ENCODE data around the gene PIK3R4. TPM values are rescaled to one million over a fixed set of nuclear protein-coding genes. Genes with fewer than 3 reads are reported as not detected.
A peak's percentile ranks its signal among the peaks of the same experiment; 100 is the strongest.

PIK3R4 gene
- total RNA-seq, 2 experiments from 2014 or later: 13.7 to 14.5 TPM

- H3K4me3 Mint-ChIP-seq: no peak overlapping the region
- peaks cover 88% of the 10 kb centered on the region for H3K36me3 Mint-ChIP-seq (ENCODE audit: low read depth)
- CTCF ChIA-PET: interaction anchor here (1.1 kb wide), 1 partner anchor 32 kb away, joined by 3 read pairs; no protein-coding TSS in a partner anchor
- H3K9me3 Mint-ChIP-seq: no peaks in the 10 kb centered on the region
- Histone ChIP-seq H3K4me1 (ENCODE audit: insufficient read depth, low read length) (no peaks in the 10 kb centered on the region), H3K27ac (ENCODE audit: low read depth in 1 of 2, low read length in 2 of 2) (no peak overlapping the region), H3K36me3 (ENCODE audit: insufficient read depth, low read length) (peaks cover 27% of the 10 kb centered on the region), H3K27me3 (ENCODE audit: control insufficient read depth in 1 of 2, insufficient read depth in 2 of 2, low read length in 2 of 2) (no peaks in the 10 kb centered on the region), H3K9me3 (ENCODE audit: control insufficient read depth in 1 of 2, insufficient read depth in 1 of 2, low read length in 2 of 2) (no peaks in the 10 kb centered on the region), H3K4me3 (ENCODE audit: low read length) (no peak overlapping the region)
- no peaks in the 10 kb centered on the region for H3K4me1 Mint-ChIP-seq (ENCODE audit: low read depth)
- POLR2A ChIA-PET: no interaction called here
- no peak for TF ChIP-seq CTCF (IDR thresholded peaks at IDR 0.05)
- H3K27me3 Mint-ChIP-seq: no peaks in the 10 kb centered on the region
- no peak for DNase-seq
- H3K27ac Mint-ChIP-seq: no peak overlapping the region
- no peak for ATAC-seq (ENCODE audit: poor library complexity)
- intact Hi-C loops (cut with DNase I, micrococcal nuclease): no loop called here
Measured at GRCh38 chr3:130711565-130712324, 34.9 kb downstream of the PIK3R4 start.

GRCh38 chr3:130709671-130710070 is 37.0 kb downstream of the PIK3R4 start:
- Mint-ChIP-seq H3K4me1 (ENCODE audit: low read depth) (no peaks in the 10 kb centered on the region), H3K27me3 (no peaks in the 10 kb centered on the region), H3K9me3 (no peaks in the 10 kb centered on the region), H3K27ac (no peak overlapping the region), H3K36me3 (ENCODE audit: low read depth) (peaks cover 84% of the 10 kb centered on the region), H3K4me3 (no peak overlapping the region)
- ChIA-PET POLR2A (no interaction called here), CTCF (no interaction called here)
- Histone ChIP-seq H3K27ac (ENCODE audit: low read depth in 1 of 2, low read length in 2 of 2) (no peak overlapping the region), H3K4me3 (ENCODE audit: low read length) (no peak overlapping the region), H3K27me3 (ENCODE audit: control insufficient read depth in 1 of 2, insufficient read depth in 2 of 2, low read length in 2 of 2) (no peaks in the 10 kb centered on the region), H3K9me3 (ENCODE audit: control insufficient read depth in 1 of 2, insufficient read depth in 1 of 2, low read length in 2 of 2) (no peaks in the 10 kb centered on the region), H3K4me1 (ENCODE audit: insufficient read depth, low read length) (no peaks in the 10 kb centered on the region), H3K36me3 (ENCODE audit: insufficient read depth, low read length) (peaks cover 26% of the 10 kb centered on the region)
- no peak for TF ChIP-seq CTCF (IDR thresholded peaks at IDR 0.05)
- no peak for ATAC-seq (ENCODE audit: poor library complexity)
- no peak for DNase-seq
- intact Hi-C loops (cut with DNase I, micrococcal nuclease): no loop called here

- ChIA-PET CTCF (no interaction called here), POLR2A (no interaction called here)
- DNase-seq (peak in 3 of 14 experiments; percentile 5 to 8 (median 7)), ATAC-seq (ENCODE audit: poor library complexity) (no peak)
- no peak overlapping the region for H3K4me3 ChIP-seq (ENCODE audit: low read length)
- Mint-ChIP-seq H3K27me3 (no peaks in the 10 kb centered on the region), H3K4me1 (ENCODE audit: low read depth) (no peaks in the 10 kb centered on the region), H3K4me3 (no peak overlapping the region), H3K9me3 (no peaks in the 10 kb centered on the region), H3K27ac (no peak overlapping the region), H3K36me3 (ENCODE audit: low read depth) (peaks cover 83% of the 10 kb centered on the region)
- H3K27ac ChIP-seq (ENCODE audit: low read depth in 1 of 2, low read length in 2 of 2): no peak overlapping the region
- no peak for TF ChIP-seq CTCF (IDR thresholded peaks at IDR 0.05)
- no peaks in the 10 kb centered on the region for H3K4me1 ChIP-seq (ENCODE audit: insufficient read depth, low read length)
- no peaks in the 10 kb centered on the region for H3K9me3 ChIP-seq (ENCODE audit: control insufficient read depth in 1 of 2, insufficient read depth in 1 of 2, low read length in 2 of 2)
- peaks cover 33% of the 10 kb centered on the region for H3K36me3 ChIP-seq (ENCODE audit: insufficient read depth, low read length)
- H3K27me3 ChIP-seq (ENCODE audit: control insufficient read depth in 1 of 2, insufficient read depth in 2 of 2, low read length in 2 of 2): no peaks in the 10 kb centered on the region
- intact Hi-C loops (cut with DNase I, micrococcal nuclease): no loop called here
Measured at GRCh38 chr3:130707902-130708601, 38.6 kb downstream of the PIK3R4 start.

Measured in CD4-positive, alpha-beta T cell (primary cell).